Left lung (tissue), 10 donors: ENCODE measurements around the gene MRPS27. TPM values are rescaled to one million over a fixed set of nuclear protein-coding genes. Genes with fewer than 3 reads are reported as not detected.

Experiments used
- ATAC-seq: fragments of 200-7000 bp; cut with Tn5 transposase; one replicate; pipeline ENCODE4 v1.9.1; 2020; ENCODE audit warnings: moderate library complexity
- DNase-seq, 4 donors: peaks; one replicate each; pipeline ENCODE4 v3.0.0-alpha.2; 2013 to 2020
- H3K27ac ChIP-seq, 2 donors: fragments of 200-600 bp; sonication (generic) in 1 of 2; one replicate each; pipeline versions ENCODE4 v1.5.0 to v1.8.0; 2020 to 2021
- H3K27me3 ChIP-seq, 2 donors: fragments of 200-600 bp; sonication (generic) in 1 of 2; one replicate each; pipeline versions ENCODE4 v1.5.0 to v1.8.0; 2020 to 2021
- H3K36me3 ChIP-seq, 2 donors: fragments of 200-600 bp; sonication (generic) in 1 of 2; one replicate each; pipeline versions ENCODE4 v1.5.0 to v1.8.0; 2020 to 2021
- H3K4me1 ChIP-seq, 2 donors: fragments of 200-600 bp; one replicate each; pipeline ENCODE4 v1.8.0; 2021
- H3K4me3 ChIP-seq, 2 donors: fragments of 200-600 bp; sonication (generic) in 1 of 2; one replicate each; pipeline versions ENCODE4 v1.5.0 to v1.8.0; 2020 to 2021; ENCODE audit warnings: mild to moderate bottlenecking in 1 of 2
- H3K9me3 ChIP-seq, 2 donors: fragments of 200-600 bp; sonication (generic) in 1 of 2; one replicate each; pipeline versions ENCODE4 v1.5.0 to v1.8.0; 2020 to 2021
- intact Hi-C, 2 donors: fragments of 100-400 bp; cut with DNase I; formaldehyde crosslinking; loops; one replicate each; pipeline versions ENCODE4 v1.11.2 to v1.14.2; 2022
- polyA plus RNA-seq, 6 donors: library from polyadenylated mRNA; unstranded; fragments of 120-200 nt; gene quantifications; one replicate each; pipeline ENCODE4 v1.2.1, GENCODE V29; 2013; ENCODE audit not compliant: insufficient read length in 6 of 6
- total RNA-seq, 2 donors: library from RNA; stranded (reverse); fragmentation: NEBNext Ultra II Directional; extraction: Animal tissue kit (Norgen Biotek cat#: 25700); gene quantifications; one replicate each; pipeline ENCODE4 v1.2.1, GENCODE V29; 2021
- TF ChIP-seq, protein P1 (sequence below), 2 donors: fragments of 200-600 bp; sonication (generic) in 1 of 2; IDR thresholded peaks; one replicate each; pipeline versions ENCODE4 v1.5.0 to v1.8.0; 2021; ENCODE audit warnings: antibody characterized with exemption in 2 of 2
- donor health status: DM: no; HTN: yes; CAD: no.
- donor health status: DM: no; HTN: no; CAD: no.

MRPS27 gene
- total and polyA plus RNA-seq, 8 donors = 44.1 to 79.8 (median 65.4) TPM

DNA sequence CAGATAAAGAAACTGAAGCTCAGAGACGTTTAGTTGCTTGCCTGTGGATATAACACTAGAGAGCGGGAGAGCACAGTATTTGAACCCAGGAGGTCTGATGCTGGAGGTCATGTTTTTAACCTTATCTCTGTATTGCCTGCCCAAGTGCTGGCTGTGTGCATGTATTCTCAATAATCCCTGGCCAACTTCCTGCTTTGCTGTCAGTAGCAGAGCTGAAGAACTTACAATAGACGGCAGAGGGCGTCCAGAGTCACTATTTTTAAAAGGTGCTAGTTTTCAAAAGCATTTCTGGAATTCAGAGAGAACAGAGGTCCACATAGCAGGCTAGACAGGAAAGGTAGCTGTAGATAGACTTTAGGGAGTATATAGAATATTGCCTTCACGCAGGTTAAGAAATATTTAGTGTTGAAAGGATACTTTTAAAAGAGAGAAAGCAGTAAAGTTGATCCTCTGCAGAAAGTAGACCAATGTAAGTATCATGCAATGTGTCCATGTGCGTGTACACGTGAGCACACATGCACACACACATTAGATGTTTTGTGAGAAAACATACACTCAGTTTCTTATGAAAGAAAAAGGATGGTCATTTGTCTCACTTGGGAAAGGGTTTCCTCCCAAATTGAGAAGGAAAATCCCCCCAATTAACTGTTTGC lies 46.4 kb upstream of the MRPS27 start:
- peak; percentile 96 for ATAC-seq
- TF ChIP-seq, protein P1, sequence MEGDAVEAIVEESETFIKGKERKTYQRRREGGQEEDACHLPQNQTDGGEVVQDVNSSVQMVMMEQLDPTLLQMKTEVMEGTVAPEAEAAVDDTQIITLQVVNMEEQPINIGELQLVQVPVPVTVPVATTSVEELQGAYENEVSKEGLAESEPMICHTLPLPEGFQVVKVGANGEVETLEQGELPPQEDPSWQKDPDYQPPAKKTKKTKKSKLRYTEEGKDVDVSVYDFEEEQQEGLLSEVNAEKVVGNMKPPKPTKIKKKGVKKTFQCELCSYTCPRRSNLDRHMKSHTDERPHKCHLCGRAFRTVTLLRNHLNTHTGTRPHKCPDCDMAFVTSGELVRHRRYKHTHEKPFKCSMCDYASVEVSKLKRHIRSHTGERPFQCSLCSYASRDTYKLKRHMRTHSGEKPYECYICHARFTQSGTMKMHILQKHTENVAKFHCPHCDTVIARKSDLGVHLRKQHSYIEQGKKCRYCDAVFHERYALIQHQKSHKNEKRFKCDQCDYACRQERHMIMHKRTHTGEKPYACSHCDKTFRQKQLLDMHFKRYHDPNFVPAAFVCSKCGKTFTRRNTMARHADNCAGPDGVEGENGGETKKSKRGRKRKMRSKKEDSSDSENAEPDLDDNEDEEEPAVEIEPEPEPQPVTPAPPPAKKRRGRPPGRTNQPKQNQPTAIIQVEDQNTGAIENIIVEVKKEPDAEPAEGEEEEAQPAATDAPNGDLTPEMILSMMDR (IDR thresholded peaks at IDR 0.05) = peak; percentile 59 to 81
- Histone ChIP-seq H3K4me3 (no peak overlapping the region), H3K4me1 (peaks cover 0 to 26% of the 10 kb centered on the region in 2 donors), H3K36me3 (peaks cover 0 to 4% of the 10 kb centered on the region in 2 donors), H3K27ac (no peak overlapping the region), H3K27me3 (no peaks in the 10 kb centered on the region), H3K9me3 (no peaks in the 10 kb centered on the region)
- peak in 3 of 4 donors; percentile 45 to 83 (median 70) for DNase-seq
- intact Hi-C loops = loop anchor here in 1 of 2 donors (5.0 kb wide), 1 partner anchor 156 kb away; no protein-coding TSS in a partner anchor

DNA sequence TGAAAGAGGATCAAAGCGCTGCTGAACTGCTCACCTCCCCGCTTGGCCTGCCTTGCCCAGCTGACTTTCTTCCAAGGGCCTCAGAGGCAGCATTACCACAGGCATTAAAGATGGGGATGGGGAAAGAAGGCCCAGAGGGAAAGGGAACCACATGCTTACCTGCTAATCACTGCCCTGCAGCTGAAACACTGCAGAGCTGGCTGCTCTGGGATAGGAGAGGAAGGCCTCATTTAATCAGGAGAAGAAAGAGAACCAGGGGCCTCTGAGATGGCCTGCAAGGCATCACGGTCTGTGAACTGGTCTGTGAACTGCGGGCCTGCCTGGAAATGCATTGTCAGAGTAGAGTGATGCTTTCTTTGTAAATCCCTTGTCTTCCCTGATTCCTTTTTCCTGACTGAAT lies 44.9 kb upstream of the MRPS27 start:
- Histone ChIP-seq H3K4me3 (no peak overlapping the region), H3K36me3 (peaks cover 0 to 14% of the 10 kb centered on the region in 2 donors), H3K4me1 (peaks cover 0 to 24% of the 10 kb centered on the region in 2 donors), H3K27me3 (no peaks in the 10 kb centered on the region), H3K9me3 (no peaks in the 10 kb centered on the region), H3K27ac (no peak overlapping the region)
- ATAC-seq = no peak
- TF ChIP-seq, protein P1 (IDR thresholded peaks at IDR 0.05) = no peak
- DNase-seq = no peak
- intact Hi-C loops = loop anchor here in 1 of 2 donors (5.0 kb wide), 1 partner anchor 157 kb away; no protein-coding TSS in a partner anchor

DNA sequence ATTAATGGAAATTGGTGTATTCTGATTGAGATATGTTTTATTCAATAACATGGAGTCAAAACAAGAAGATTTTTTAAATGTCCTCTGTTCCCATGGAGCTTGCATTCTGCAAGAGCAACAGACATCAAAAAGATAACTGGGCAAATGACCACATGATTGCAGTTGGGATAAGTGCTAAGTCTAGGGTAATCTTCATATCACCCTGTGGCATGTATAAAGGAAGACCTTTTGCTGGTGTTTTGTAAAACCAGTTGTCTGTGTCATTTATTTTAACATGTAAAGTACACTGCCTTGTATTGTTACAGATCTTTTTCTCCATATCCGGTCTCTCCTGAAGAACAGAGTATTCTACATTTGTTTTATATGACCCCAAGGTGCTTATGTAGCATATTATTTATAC lies 44.1 kb upstream of the MRPS27 start:
- H3K4me1 ChIP-seq = peaks cover 0 to 18% of the 10 kb centered on the region in 2 donors
- intact Hi-C loops = no loop called here
- ATAC-seq (no peak), DNase-seq (no peak)
- H3K27me3 ChIP-seq = no peaks in the 10 kb centered on the region
- TF ChIP-seq, protein P1 (IDR thresholded peaks at IDR 0.05) = no peak
- H3K36me3 ChIP-seq = peaks cover 0 to 21% of the 10 kb centered on the region in 2 donors
- no peak overlapping the region for H3K4me3 ChIP-seq
- no peaks in the 10 kb centered on the region for H3K9me3 ChIP-seq
- no peak overlapping the region for H3K27ac ChIP-seq

DNA sequence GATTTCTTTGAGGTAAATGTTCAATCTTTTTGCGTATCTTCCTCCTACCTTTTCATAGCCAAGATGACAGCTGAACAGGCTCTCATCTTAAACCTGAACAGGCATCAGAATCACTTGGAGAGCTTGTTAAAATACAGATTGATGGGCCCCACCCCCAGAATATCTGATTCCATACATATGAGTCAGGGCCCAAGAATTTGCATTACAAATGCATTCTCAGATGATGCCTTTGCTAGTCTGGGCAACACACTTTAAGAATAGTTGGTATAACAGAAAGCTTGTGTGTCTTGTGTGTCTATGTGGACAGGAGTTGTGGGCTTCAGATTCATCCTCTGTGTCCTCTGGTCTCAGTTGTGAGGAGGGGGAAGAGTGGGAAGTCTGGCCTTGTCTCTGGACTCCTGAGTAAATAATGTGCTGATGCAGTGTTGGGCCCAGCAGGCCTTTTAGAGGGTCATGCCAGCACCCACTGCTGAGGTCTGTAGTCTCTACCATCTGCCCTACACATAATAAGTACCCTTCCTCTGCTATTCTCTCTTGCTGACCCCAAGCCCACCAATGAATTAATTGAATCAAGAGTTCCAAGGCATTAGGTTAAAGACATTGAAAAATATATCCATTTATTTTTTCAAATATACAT lies 43.2 kb upstream of the MRPS27 start:
- H3K9me3 ChIP-seq = no peaks in the 10 kb centered on the region
- intact Hi-C loops = no loop called here
- peak; percentile 11 for ATAC-seq
- H3K4me3 ChIP-seq = no peak overlapping the region
- H3K27me3 ChIP-seq = no peaks in the 10 kb centered on the region
- H3K36me3 ChIP-seq = peaks cover 0 to 30% of the 10 kb centered on the region in 2 donors
- peaks cover 0 to 14% of the 10 kb centered on the region in 2 donors for H3K4me1 ChIP-seq
- TF ChIP-seq, protein P1 (IDR thresholded peaks at IDR 0.05) = no peak
- H3K27ac ChIP-seq = no peak overlapping the region
- no peak for DNase-seq

DNA sequence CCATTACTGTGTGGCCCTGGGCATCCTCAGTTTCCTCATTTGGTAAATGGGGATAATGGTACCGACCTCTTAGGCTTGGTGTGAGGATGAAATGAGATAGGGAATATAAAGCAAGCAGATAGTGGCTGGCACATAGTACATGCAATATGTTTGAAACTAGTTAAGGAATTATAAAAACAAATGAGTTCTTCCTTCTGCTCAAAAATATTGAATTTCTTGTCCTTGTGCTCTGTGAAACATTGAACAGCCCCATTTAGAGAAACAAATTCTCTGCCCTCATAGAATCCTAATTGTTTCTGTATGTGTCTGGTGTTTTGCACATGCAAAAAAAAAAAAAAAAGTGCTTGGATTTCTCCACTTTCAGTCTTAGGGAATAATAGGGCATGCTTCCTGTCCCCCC lies 39.8 kb upstream of the MRPS27 start:
- ATAC-seq (no peak), DNase-seq (no peak)
- no peaks in the 10 kb centered on the region for H3K27me3 ChIP-seq
- no peak overlapping the region for H3K4me3 ChIP-seq
- TF ChIP-seq, protein P1 (IDR thresholded peaks at IDR 0.05) = no peak
- peaks cover 0 to 32% of the 10 kb centered on the region in 2 donors for H3K36me3 ChIP-seq
- intact Hi-C loops = no loop called here
- no peaks in the 10 kb centered on the region for H3K9me3 ChIP-seq
- no peak overlapping the region for H3K27ac ChIP-seq
- H3K4me1 ChIP-seq = peaks cover 0 to 2% of the 10 kb centered on the region in 2 donors
